VCaP (cell line): ENCODE measurements around the gene KCNIP4.

Experiments
- H3K27ac ChIP-seq: fragments of 450-650 bp; 2 replicates; pipeline ENCODE4 v1.5.1; 2017
- TF ChIP-seq, protein P1 (sequence below): fragments of 450-650 bp; conservative IDR thresholded peaks from 2 replicates; pipeline ENCODE4 v1.5.1; 2017; ENCODE audit warnings: mild to moderate bottlenecking, moderate library complexity

Gene KCNIP4

DNA sequence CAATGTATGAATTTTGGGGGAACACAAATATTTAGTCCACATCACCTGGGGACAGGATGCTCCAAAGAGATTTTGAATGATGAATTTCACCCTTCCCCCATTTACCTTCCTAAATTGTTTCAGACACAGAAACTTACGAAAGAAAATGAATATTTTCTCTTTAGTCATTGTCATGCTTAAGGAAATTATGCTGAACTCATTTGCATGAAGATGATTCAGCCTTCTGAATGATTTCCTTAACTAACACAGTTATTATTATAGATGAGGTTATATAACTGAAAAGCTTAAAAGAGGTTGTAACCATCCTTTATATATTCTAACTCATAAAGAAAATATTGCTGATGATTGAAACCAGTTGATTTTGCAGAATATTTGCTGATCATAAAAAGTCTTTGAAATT, 61.1 kb downstream of the KCNIP4 start:
- H3K27ac ChIP-seq: no peak overlapping the region
- TF ChIP-seq, protein P1, sequence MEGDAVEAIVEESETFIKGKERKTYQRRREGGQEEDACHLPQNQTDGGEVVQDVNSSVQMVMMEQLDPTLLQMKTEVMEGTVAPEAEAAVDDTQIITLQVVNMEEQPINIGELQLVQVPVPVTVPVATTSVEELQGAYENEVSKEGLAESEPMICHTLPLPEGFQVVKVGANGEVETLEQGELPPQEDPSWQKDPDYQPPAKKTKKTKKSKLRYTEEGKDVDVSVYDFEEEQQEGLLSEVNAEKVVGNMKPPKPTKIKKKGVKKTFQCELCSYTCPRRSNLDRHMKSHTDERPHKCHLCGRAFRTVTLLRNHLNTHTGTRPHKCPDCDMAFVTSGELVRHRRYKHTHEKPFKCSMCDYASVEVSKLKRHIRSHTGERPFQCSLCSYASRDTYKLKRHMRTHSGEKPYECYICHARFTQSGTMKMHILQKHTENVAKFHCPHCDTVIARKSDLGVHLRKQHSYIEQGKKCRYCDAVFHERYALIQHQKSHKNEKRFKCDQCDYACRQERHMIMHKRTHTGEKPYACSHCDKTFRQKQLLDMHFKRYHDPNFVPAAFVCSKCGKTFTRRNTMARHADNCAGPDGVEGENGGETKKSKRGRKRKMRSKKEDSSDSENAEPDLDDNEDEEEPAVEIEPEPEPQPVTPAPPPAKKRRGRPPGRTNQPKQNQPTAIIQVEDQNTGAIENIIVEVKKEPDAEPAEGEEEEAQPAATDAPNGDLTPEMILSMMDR: no peak

DNA sequence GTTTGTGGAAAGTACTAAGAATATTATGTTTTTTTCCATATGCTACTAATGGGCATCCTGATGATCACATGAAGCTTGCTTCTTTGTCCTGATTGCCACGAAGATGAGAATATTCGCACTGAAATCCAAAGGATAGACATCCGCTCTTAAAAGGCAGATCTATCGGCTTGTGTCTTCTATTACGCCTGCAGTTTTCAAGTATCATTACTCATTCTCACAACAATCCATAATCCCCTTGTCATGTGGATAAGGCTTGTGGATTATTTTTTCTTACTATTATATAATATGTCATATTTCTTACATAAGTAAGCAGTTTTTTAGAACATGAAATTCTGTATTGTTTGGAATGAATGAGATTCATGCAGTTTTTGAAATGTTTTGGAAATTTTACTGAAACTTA, 62.8 kb downstream of the KCNIP4 start:
- H3K27ac ChIP-seq: no peak overlapping the region
- TF ChIP-seq, protein P1: no peak

- TF ChIP-seq, protein P1: no peak
- H3K27ac ChIP-seq: no peak overlapping the region
Observed at GRCh38 chr4:21885241-21885640, 63.3 kb downstream of the KCNIP4 start.

DNA sequence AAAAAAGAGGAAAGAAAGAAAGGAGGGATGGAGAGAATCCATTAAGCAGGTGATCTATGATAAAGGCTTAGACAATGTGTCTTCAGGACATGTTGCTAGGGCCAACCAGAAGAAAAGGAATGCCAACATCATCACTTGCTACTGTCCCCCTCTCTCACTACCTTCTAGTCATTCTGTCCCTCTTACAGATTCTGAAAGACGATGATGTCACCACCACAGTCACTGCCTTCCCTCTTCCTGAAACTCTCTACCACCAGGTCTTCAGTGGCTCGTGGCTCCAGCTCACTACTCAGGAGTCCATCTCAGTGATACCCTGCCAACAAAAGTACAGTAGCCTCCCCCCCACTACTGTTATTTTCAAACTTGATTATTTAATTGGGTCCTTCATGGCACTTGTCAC, 64.0 kb downstream of the KCNIP4 start:
- TF ChIP-seq, protein P1: no peak

DNA sequence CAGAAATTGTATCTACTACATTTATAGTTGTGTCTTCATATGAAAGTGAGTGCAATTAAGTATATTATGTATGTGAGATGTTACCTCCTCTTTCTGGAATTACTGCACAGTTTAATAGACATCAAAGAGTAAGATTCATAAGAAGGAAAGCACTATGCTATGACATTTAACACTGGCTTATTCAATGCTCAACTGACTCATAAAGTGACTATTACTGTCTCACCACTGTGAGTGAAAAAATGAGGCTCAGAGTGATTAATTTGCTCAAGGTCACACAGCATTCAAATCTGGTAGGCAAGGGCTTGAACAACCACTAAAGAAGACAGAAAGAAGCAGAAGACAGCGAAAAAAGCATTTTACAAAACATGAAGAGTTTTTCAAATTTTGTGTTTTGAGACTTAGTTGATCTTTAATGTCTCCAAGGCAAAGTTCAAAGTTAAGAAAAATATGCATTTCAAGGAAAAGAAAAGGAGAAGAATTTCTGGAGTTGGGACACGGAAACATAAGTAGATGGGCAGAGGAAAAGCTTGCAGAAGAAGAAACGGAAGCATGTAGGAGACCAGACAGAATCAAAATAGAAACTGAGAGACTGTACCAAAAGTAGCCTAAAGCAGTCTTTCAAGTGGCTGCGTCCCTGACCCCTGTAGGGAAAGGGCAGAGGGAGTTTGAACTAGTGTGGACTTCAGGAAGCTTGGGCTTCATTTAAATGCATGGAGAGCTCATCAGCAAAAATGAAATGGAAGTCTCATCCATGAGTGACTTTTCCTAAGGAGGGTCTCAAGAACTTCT, 66.3 kb downstream of the KCNIP4 start:
- H3K27ac ChIP-seq: no peak overlapping the region
- TF ChIP-seq, protein P1: no peak

More for the DNA sequence above, 64.0 kb downstream of the KCNIP4 start:
- H3K27ac ChIP-seq: no peak overlapping the region

DNA sequence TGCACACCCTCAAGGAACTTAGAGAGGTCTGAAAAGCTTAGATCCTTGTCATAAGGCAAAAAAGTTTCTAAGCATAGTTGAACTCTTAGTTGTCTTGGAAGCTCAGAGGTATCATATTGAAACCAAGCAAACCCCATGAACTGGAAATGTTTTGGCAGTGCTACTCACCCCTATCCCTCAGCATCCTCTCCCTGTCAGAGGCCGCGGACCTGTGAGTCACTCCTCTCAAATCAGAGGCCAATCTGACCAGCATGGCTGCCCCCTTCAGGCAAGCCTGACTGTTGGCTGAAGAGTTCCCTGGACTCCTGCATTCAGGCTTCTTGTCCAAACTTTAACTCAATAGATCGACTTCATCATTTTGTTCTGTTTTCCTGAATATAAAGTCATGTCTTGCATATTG, 69.4 kb downstream of the KCNIP4 start:
- TF ChIP-seq, protein P1: no peak
- no peak overlapping the region for H3K27ac ChIP-seq

DNA sequence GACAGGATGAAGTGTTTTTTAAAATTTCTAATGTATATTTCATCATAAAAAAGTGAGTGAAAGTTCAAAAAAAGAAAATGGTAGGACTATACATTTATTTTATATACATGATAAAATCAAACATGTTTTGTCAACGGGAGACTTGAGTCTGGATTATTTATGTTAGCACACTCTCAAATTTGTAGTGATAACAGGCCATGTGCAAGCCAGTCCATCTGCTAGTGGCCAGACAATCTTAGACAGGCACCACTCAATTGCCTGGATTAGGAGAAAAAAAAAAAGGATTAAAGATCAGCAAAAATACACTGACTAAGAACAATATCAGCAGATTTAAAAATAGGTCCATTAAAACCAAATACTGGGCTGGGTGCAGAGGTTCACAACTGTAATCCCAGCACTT, 71.9 kb downstream of the KCNIP4 start:
- TF ChIP-seq, protein P1: no peak
- no peak overlapping the region for H3K27ac ChIP-seq
